Measurements from ENCODE around the gene SLC39A13. TPM values are rescaled to one million over a fixed set of nuclear protein-coding genes. Genes with fewer than 3 reads are reported as not detected.

The SLC39A13 gene
- total and polyA plus RNA-seq, 9 donors = 36.2 to 46.5 (median 40.8) TPM

GRCh38 chr11:47411884-47412746, 3.7 kb downstream of the SLC39A13 start:
- peaks cover 55% of the 10 kb centered on the region for H3K36me3 ChIP-seq (ENCODE audit: control insufficient read depth, insufficient read depth, low read length)
- peaks cover 79% of the 10 kb centered on the region for H3K4me1 ChIP-seq (ENCODE audit: control insufficient read depth, insufficient read depth, low read length)
- H3K27ac ChIP-seq (ENCODE audit: low read length) = peak overlapping the region; percentile 29

DNA sequence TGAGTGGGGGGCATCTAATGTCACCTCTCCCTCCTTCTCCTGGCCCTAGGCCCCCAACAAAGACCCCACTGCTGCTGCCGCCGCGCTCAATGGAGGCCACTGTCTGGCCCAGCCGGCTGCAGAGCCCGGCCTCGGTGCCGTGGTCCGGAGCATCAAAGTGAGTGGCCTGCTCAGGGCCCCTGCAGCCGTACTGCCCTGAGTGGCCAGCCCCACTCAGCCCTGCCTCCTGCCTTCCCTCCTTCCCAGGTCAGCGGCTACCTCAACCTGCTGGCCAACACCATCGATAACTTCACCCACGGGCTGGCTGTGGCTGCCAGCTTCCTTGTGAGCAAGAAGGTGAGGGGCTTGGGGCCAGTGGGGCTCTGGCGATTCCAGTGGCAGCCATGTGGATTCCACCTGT, 5.0 kb downstream of the SLC39A13 start:
- Histone ChIP-seq H3K27me3 (ENCODE audit: control insufficient read depth, insufficient read depth, low read length) (no peaks in the 10 kb centered on the region), H3K4me3 (ENCODE audit: low read length) (no peak overlapping the region), H3K36me3 (ENCODE audit: control insufficient read depth, insufficient read depth, low read length) (peaks cover 65% of the 10 kb centered on the region), H3K27ac (ENCODE audit: low read length) (no peak overlapping the region), H3K4me1 (ENCODE audit: control insufficient read depth, insufficient read depth, low read length) (peaks cover 72% of the 10 kb centered on the region), H3K9me3 (replicated peaks; ENCODE audit: control insufficient read depth, low read depth, low read length) (no peaks in the 10 kb centered on the region)
- DNase-seq = no peak
- WGBS (ENCODE audit: insufficient coverage) = 92% methylated on average over 11 of the region's 13 CpGs

More at GRCh38 chr11:47411884-47412746, 3.7 kb downstream of the SLC39A13 start:
- no peaks in the 10 kb centered on the region for H3K27me3 ChIP-seq (ENCODE audit: control insufficient read depth, insufficient read depth, low read length)
- no peaks in the 10 kb centered on the region for H3K9me3 ChIP-seq (replicated peaks; ENCODE audit: control insufficient read depth, low read depth, low read length)
- peak; percentile 65 for DNase-seq
- WGBS (ENCODE audit: insufficient coverage) = 66% methylated on average over 11 of the region's 12 CpGs
- no peak overlapping the region for H3K4me3 ChIP-seq (ENCODE audit: low read length)

GRCh38 chr11:47413908-47414684, 5.7 kb downstream of the SLC39A13 start:
- DNase-seq = no peak
- Histone ChIP-seq H3K4me1 (ENCODE audit: control insufficient read depth, insufficient read depth, low read length) (peaks cover 68% of the 10 kb centered on the region), H3K27me3 (ENCODE audit: control insufficient read depth, insufficient read depth, low read length) (no peaks in the 10 kb centered on the region), H3K27ac (ENCODE audit: low read length) (no peak overlapping the region), H3K9me3 (replicated peaks; ENCODE audit: control insufficient read depth, low read depth, low read length) (no peaks in the 10 kb centered on the region), H3K4me3 (ENCODE audit: low read length) (no peak overlapping the region), H3K36me3 (ENCODE audit: control insufficient read depth, insufficient read depth, low read length) (peaks cover 72% of the 10 kb centered on the region)
- 25% methylated on average over 8 of the region's 16 CpGs for WGBS (ENCODE audit: insufficient coverage)

DNA sequence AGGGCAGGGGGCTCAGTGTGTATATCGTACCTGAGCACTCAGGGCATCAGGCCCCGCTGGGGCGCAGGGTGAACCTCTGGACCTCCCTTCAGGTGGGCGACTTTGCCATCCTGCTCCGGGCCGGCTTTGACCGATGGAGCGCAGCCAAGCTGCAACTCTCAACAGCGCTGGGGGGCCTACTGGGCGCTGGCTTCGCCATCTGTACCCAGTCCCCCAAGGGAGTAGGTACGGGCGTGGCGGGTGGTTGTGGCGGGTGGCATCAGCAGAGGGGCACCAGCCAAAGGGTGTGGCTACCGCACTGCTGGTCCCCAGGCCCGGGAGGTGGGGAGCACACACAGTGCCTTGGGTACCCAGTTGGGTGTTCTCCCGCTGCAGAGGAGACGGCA, 6.3 kb downstream of the SLC39A13 start:
- no peak overlapping the region for H3K4me3 ChIP-seq (ENCODE audit: low read length)
- no peak for DNase-seq
- H3K4me1 ChIP-seq (ENCODE audit: control insufficient read depth, insufficient read depth, low read length) = peaks cover 62% of the 10 kb centered on the region
- H3K36me3 ChIP-seq (ENCODE audit: control insufficient read depth, insufficient read depth, low read length) = peaks cover 77% of the 10 kb centered on the region
- WGBS (ENCODE audit: insufficient coverage) = 87% methylated on average over 18 of the region's 19 CpGs
- peak overlapping the region; percentile 55 for H3K27ac ChIP-seq (ENCODE audit: low read length)
- no peaks in the 10 kb centered on the region for H3K9me3 ChIP-seq (replicated peaks; ENCODE audit: control insufficient read depth, low read depth, low read length)
- no peaks in the 10 kb centered on the region for H3K27me3 ChIP-seq (ENCODE audit: control insufficient read depth, insufficient read depth, low read length)

- peaks cover 80% of the 10 kb centered on the region for H3K36me3 ChIP-seq (ENCODE audit: control insufficient read depth, insufficient read depth, low read length)
- H3K27me3 ChIP-seq (ENCODE audit: control insufficient read depth, insufficient read depth, low read length) = no peaks in the 10 kb centered on the region
- WGBS (ENCODE audit: insufficient coverage) = 73% methylated on average over 22 of the region's 31 CpGs
Measured at GRCh38 chr11:47415091-47415854, 6.9 kb downstream of the SLC39A13 start.

GRCh38 chr11:47415949-47416472, 7.6 kb downstream of the SLC39A13 start:
- peak; percentile 93 for DNase-seq
- peaks cover 80% of the 10 kb centered on the region for H3K36me3 ChIP-seq (ENCODE audit: control insufficient read depth, insufficient read depth, low read length)
- H3K4me3 ChIP-seq (ENCODE audit: low read length) = no peak overlapping the region
- 36% methylated on average over 3 of the region's 13 CpGs for WGBS (ENCODE audit: insufficient coverage)
- H3K27ac ChIP-seq (ENCODE audit: low read length) = peak overlapping the region; percentile 93
- no peaks in the 10 kb centered on the region for H3K27me3 ChIP-seq (ENCODE audit: control insufficient read depth, insufficient read depth, low read length)
- peaks cover 50% of the 10 kb centered on the region for H3K4me1 ChIP-seq (ENCODE audit: control insufficient read depth, insufficient read depth, low read length)
- no peaks in the 10 kb centered on the region for H3K9me3 ChIP-seq (replicated peaks; ENCODE audit: control insufficient read depth, low read depth, low read length)

More at GRCh38 chr11:47415091-47415854, 6.9 kb downstream of the SLC39A13 start:
- Histone ChIP-seq H3K9me3 (replicated peaks; ENCODE audit: control insufficient read depth, low read depth, low read length) (no peaks in the 10 kb centered on the region), H3K27ac (ENCODE audit: low read length) (peak overlapping the region; percentile 93), H3K4me3 (ENCODE audit: low read length) (no peak overlapping the region), H3K4me1 (ENCODE audit: control insufficient read depth, insufficient read depth, low read length) (peaks cover 56% of the 10 kb centered on the region)
- no peak for DNase-seq

DNA sequence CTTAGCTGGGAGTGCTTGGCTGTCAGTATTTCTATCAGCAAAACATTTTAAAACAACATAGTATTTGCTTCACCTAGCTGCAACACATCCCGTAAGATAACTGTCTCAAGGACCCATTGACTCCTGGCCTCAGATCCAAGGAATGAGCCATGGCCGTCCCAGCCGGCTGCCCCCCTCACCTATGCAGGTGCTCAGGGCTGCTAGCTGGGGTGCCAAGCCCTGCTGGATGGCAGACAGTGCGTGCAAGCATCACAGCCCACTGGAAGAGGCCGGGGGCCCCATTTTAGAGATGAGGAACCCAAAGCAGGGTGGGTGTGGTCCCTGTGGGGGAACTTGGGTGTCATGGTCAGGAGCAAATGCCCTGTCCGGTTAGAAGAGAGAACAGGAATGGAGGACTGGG, 9.3 kb downstream of the SLC39A13 start:
- Histone ChIP-seq H3K4me1 (ENCODE audit: control insufficient read depth, insufficient read depth, low read length) (peaks cover 40% of the 10 kb centered on the region), H3K27me3 (ENCODE audit: control insufficient read depth, insufficient read depth, low read length) (no peaks in the 10 kb centered on the region), H3K9me3 (replicated peaks; ENCODE audit: control insufficient read depth, low read depth, low read length) (no peaks in the 10 kb centered on the region), H3K27ac (ENCODE audit: low read length) (no peak overlapping the region), H3K36me3 (ENCODE audit: control insufficient read depth, insufficient read depth, low read length) (peaks cover 82% of the 10 kb centered on the region), H3K4me3 (ENCODE audit: low read length) (no peak overlapping the region)
- no peak for DNase-seq
- WGBS (ENCODE audit: insufficient coverage) = 76% methylated on average over 6 of the region's 6 CpGs

DNA sequence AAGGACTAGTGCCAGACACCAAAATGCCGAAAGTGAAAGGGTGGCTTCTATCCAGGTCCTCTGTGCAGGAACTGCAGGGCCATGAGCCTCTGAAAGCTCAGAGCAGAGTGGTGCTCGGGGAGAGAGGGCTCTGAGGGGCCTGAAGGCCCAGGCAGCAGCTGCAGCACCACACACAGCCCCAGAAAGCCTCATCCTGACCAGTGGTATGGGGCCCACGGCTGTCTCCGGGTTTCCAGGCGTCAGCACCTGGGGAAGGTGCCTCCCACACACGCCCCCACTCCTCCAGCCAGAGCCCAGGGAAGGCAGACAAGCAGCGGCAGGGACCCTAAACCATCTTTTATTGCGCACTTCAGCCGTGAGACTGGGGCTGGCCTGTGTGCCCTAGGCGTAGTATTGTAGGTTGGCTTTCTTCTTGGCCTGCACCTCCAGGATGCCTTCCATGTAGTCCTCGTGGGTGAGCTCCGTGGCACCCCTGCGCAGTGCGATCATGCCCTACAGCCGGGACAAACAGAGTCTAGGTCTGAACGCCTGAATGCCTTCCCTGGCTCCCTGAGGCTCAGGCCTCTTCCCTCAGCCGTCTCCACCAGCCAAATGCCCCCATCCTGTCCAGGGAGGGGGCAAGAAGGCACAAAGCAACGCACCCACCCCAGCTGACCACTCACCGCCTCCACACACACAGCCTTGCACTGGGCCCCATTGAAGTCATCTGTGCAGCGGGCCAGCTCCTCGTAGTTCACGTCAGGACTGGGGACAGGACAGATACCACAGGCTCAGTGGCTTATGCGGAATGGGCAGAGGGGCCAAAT, 10.3 kb downstream of the SLC39A13 start:
- 73% methylated on average over 17 of the region's 23 CpGs for WGBS (ENCODE audit: insufficient coverage)
- Histone ChIP-seq H3K36me3 (ENCODE audit: control insufficient read depth, insufficient read depth, low read length) (peaks cover 85% of the 10 kb centered on the region), H3K27me3 (ENCODE audit: control insufficient read depth, insufficient read depth, low read length) (no peaks in the 10 kb centered on the region)

DNA sequence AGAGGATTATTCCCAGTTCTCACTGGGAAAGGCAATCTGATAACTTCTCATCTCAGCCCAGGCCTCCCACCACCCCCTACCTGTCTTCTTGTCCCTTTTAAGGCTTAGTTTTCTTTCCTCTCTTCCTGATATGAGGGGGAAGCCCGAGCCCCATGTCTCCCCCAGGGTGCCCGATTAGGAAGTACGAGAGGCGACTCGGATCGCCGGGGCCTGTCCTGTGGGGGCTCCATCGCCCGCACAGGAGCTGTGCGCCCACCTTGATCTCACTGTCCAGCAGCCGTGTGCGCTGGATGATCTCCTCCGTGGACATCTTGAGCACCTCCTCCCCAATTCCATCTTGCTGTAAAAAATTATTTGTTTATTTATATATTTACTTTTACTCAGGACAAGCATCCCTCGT, 17.2 kb downstream of the SLC39A13 start:
- 0% methylated on average over 2 of the region's 14 CpGs for WGBS (ENCODE audit: insufficient coverage)
- H3K27me3 ChIP-seq (ENCODE audit: control insufficient read depth, insufficient read depth, low read length) = no peaks in the 10 kb centered on the region

More for the DNA sequence above, 10.3 kb downstream of the SLC39A13 start:
- Histone ChIP-seq H3K4me1 (ENCODE audit: control insufficient read depth, insufficient read depth, low read length) (peaks cover 35% of the 10 kb centered on the region), H3K9me3 (replicated peaks; ENCODE audit: control insufficient read depth, low read depth, low read length) (no peaks in the 10 kb centered on the region), H3K27ac (ENCODE audit: low read length) (no peak overlapping the region), H3K4me3 (ENCODE audit: low read length) (no peak overlapping the region)
- no peak for DNase-seq

More for the DNA sequence above, 17.2 kb downstream of the SLC39A13 start:
- no peaks in the 10 kb centered on the region for H3K9me3 ChIP-seq (replicated peaks; ENCODE audit: control insufficient read depth, low read depth, low read length)
- peak overlapping the region; percentile 90 for H3K27ac ChIP-seq (ENCODE audit: low read length)
- no peak for DNase-seq
- peaks cover 46% of the 10 kb centered on the region for H3K36me3 ChIP-seq (ENCODE audit: control insufficient read depth, insufficient read depth, low read length)
- peaks cover 16% of the 10 kb centered on the region for H3K4me1 ChIP-seq (ENCODE audit: control insufficient read depth, insufficient read depth, low read length)
- H3K4me3 ChIP-seq (ENCODE audit: low read length) = peak overlapping the region; percentile 100
